ENCODE measurements around the gene C9orf153. TPM values are rescaled to one million over a fixed set of nuclear protein-coding genes. Genes with fewer than 3 reads are reported as not detected.

Gene C9orf153
- polyA plus RNA-seq, 2 of the 4 experiments (the other 2 are of a cell fraction): 0.06 to 0.08 TPM

DNA sequence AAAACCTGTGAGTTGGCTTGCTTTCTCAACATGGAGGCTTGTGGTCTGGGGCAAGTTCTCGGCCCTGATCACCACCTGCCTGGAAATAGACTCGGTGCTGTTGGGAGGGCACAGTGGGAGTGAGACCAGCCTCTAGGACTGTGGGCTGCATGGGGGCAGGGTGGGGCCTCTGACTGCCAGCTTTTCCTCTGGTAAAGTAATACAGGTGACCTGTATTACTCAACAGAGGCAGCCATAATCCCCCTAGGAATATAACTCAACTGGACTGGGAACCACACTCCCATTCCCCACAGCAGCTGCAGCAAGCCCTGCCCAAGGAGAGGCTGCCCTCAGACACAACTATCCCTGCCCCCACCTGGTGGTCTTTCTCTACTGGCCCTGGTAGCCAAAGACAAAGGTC lies 72.8 kb downstream of the C9orf153 start:
- TF ChIP-seq CHD2 (IDR thresholded peaks at IDR 0.05; ENCODE audit: low read length, partially characterized antibody) (no peak), NPAS2 (CRISPR knock-in tag; IDR thresholded peaks at IDR 0.05; ENCODE audit: borderline replicate concordance) (no peak)
- TF ChIP-seq, protein P1, sequence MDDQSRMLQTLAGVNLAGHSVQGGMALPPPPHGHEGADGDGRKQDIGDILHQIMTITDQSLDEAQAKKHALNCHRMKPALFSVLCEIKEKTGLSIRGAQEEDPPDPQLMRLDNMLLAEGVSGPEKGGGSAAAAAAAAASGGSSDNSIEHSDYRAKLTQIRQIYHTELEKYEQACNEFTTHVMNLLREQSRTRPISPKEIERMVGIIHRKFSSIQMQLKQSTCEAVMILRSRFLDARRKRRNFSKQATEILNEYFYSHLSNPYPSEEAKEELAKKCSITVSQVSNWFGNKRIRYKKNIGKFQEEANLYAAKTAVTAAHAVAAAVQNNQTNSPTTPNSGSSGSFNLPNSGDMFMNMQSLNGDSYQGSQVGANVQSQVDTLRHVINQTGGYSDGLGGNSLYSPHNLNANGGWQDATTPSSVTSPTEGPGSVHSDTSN (IDR thresholded peaks at IDR 0.05): no peak
- H3K4me3 ChIP-seq: no peak overlapping the region
- peaks cover 10% of the 10 kb centered on the region; the same call in 2 of the 3 replicates for H3K4me1 ChIP-seq
- H3K4me2 ChIP-seq: no peak overlapping the region
- ChIA-PET CTCF (interaction anchor here (0.6 to 1.2 kb wide), 3 partner anchors 10 to 52 kb away, joined by 3 read pairs; no protein-coding TSS in a partner anchor), POLR2A (no interaction called here)
- FAIRE-seq (no peak), DNase-seq (ENCODE audit: low read depth in 1 of 2, low spot score in 1 of 2) (no peak), ATAC-seq (no peak)
- no peak overlapping the region for H3K27ac ChIP-seq
- peaks cover 2% of the 10 kb centered on the region; the same call in 2 of the 3 replicates for H3K9me3 ChIP-seq
- 75% methylated on average over 2 of the region's 2 CpGs for WGBS (ENCODE audit: missing lambda C conversion rate)

DNA sequence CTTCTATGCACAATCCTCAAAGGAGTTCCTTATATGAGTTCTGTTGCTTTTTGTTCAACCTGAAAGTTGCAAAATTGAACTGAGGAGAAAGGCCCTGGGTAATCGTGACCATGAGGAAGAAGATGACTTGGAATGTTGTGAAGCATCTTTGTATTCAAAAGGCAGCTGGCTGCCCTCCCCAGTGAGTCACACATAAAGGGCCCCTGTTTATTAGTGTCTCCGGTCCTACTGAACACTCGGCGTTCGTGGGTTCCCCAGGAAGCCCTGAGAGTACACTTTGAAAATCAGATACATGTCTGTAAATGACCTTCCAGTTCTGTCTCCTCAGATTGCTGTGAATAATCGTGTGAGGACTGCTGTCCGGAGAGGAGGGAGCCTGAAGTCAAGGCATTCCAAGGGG lies 73.6 kb downstream of the C9orf153 start:
- no peak for ATAC-seq
- no peak for DNase-seq (ENCODE audit: low read depth in 1 of 2, low spot score in 1 of 2)
- Histone ChIP-seq H3K9me3 (no peaks in the 10 kb centered on the region), H3K4me3 (no peak overlapping the region), H3K4me2 (no peak overlapping the region), H3K27ac (no peak overlapping the region), H3K4me1 (peaks cover 14% of the 10 kb centered on the region; the same call in 2 of the 3 replicates)
- whole genome bisulfite sequencing (ENCODE audit: missing lambda C conversion rate): 63% methylated on average over 7 of the region's 7 CpGs
- no peak for FAIRE-seq
- CTCF ChIA-PET: interaction anchor here (0.6 to 3.0 kb wide), 4 partner anchors 16 to 263 kb away, joined by 3 to 16 read pairs (median 4); no protein-coding TSS in a partner anchor
- no peak for TF ChIP-seq FOSB (CRISPR knock-in tag; IDR thresholded peaks at IDR 0.05)
- TF ChIP-seq MYC (IDR thresholded peaks at IDR 0.05; ENCODE audit: borderline replicate concordance, low read length): no peak
- TF ChIP-seq ZFP36 (IDR thresholded peaks at IDR 0.05; ENCODE audit: borderline replicate concordance, partially characterized antibody): no peak
- TF ChIP-seq POLR2A (IDR thresholded peaks at IDR 0.05; ENCODE audit: low read length): no peak
- no peak for TF ChIP-seq FOXS1 (CRISPR knock-in tag; IDR thresholded peaks at IDR 0.05)
- TF ChIP-seq, protein P2, sequence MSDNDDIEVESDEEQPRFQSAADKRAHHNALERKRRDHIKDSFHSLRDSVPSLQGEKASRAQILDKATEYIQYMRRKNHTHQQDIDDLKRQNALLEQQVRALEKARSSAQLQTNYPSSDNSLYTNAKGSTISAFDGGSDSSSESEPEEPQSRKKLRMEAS (IDR thresholded peaks at IDR 0.05): no peak
- TF ChIP-seq HOXA7 (CRISPR knock-in tag; IDR thresholded peaks at IDR 0.05): no peak
- no peak for TF ChIP-seq POLR2AphosphoS2 (conservative IDR thresholded peaks at IDR 0.05; ENCODE audit: low read length)
- TF ChIP-seq ESRRA (IDR thresholded peaks at IDR 0.05; ENCODE audit: borderline replicate concordance, low read length): no peak
- TF ChIP-seq NFE2L2 (conservative IDR thresholded peaks at IDR 0.05; ENCODE audit: low read length): no peak
- no peak for TF ChIP-seq ZNF302 (CRISPR knock-in tag; IDR thresholded peaks at IDR 0.05)
- TF ChIP-seq, protein P3, sequence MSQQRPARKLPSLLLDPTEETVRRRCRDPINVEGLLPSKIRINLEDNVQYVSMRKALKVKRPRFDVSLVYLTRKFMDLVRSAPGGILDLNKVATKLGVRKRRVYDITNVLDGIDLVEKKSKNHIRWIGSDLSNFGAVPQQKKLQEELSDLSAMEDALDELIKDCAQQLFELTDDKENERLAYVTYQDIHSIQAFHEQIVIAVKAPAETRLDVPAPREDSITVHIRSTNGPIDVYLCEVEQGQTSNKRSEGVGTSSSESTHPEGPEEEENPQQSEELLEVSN (IDR thresholded peaks at IDR 0.05; ENCODE audit: borderline replicate concordance, low read depth): no peak
- TF ChIP-seq RFX5 (IDR thresholded peaks at IDR 0.05): no peak
- TF ChIP-seq BHLHE40 (IDR thresholded peaks at IDR 0.05; ENCODE audit: low read depth, low read length): no peak
- TF ChIP-seq, protein P4, sequence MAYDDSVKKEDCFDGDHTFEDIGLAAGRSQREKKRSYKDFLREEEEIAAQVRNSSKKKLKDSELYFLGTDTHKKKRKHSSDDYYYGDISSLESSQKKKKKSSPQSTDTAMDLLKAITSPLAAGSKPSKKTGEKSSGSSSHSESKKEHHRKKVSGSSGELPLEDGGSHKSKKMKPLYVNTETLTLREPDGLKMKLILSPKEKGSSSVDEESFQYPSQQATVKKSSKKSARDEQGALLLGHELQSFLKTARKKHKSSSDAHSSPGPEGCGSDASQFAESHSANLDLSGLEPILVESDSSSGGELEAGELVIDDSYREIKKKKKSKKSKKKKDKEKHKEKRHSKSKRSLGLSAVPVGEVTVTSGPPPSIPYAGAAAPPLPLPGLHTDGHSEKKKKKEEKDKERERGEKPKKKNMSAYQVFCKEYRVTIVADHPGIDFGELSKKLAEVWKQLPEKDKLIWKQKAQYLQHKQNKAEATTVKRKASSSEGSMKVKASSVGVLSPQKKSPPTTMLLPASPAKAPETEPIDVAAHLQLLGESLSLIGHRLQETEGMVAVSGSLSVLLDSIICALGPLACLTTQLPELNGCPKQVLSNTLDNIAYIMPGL (CRISPR knock-in tag; IDR thresholded peaks at IDR 0.05; ENCODE audit: borderline replicate concordance): no peak
- TF ChIP-seq HOXB13 (CRISPR knock-in tag; IDR thresholded peaks at IDR 0.05; ENCODE audit: low read depth): no peak
- no peak for TF ChIP-seq MAZ (IDR thresholded peaks at IDR 0.05; ENCODE audit: borderline replicate concordance, low read depth, low read length)
- no peak for TF ChIP-seq SMC3 (IDR thresholded peaks at IDR 0.05)
- POLR2A ChIA-PET: no interaction called here

DNA sequence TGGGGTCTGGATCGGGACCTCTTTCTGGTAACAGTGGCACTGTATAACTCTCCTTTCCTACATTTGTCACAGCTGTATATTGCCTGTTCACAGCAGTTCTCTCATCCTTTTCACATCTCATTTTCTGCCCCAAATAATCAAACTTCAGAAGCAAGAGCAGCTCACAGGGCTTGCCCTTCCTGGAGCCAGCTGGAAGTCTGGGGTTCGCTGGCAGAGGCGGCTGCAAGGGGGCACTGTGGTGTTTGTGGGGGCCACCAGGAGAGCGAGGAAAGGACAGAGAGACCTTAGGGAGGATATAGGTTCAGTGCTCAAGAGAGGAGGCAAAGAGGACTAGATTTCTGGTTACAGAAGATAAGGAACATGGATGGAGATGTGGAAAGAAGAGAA lies 75.3 kb downstream of the C9orf153 start:
- no peak for TF ChIP-seq JUNB (IDR thresholded peaks at IDR 0.05)
- TF ChIP-seq MAZ (IDR thresholded peaks at IDR 0.05; ENCODE audit: borderline replicate concordance, low read depth, low read length): no peak
- no peak for TF ChIP-seq MYC (IDR thresholded peaks at IDR 0.05; ENCODE audit: borderline replicate concordance, low read length)
- no peak for TF ChIP-seq PHF8 (IDR thresholded peaks at IDR 0.05; ENCODE audit: borderline replicate concordance, low read depth)
- no peak for TF ChIP-seq EHF (CRISPR knock-in tag; IDR thresholded peaks at IDR 0.05)
- TF ChIP-seq CEBPB (IDR thresholded peaks at IDR 0.05): no peak
- no peak for TF ChIP-seq ZSCAN20 (CRISPR knock-in tag; IDR thresholded peaks at IDR 0.05)
- TF ChIP-seq EHMT2 (IDR thresholded peaks at IDR 0.05; ENCODE audit: low read depth): no peak
- no peak for TF ChIP-seq MAFK (IDR thresholded peaks at IDR 0.05; ENCODE audit: partially characterized antibody)
- no peak for TF ChIP-seq HOXB13 (CRISPR knock-in tag; IDR thresholded peaks at IDR 0.05; ENCODE audit: low read depth)
- no peak for TF ChIP-seq TP53 (CRISPR knock-in tag; IDR thresholded peaks at IDR 0.05)
- no peak for TF ChIP-seq ESRRA (IDR thresholded peaks at IDR 0.05; ENCODE audit: borderline replicate concordance, low read length)
- TF ChIP-seq SREBF2 (IDR thresholded peaks at IDR 0.05): no peak
- TF ChIP-seq HDAC2 (IDR thresholded peaks at IDR 0.05): no peak
- no peak for TF ChIP-seq RAD21 (conservative IDR thresholded peaks at IDR 0.05 in 1 of 2, IDR thresholded peaks at IDR 0.05 in 1 of 2)
- no peak for DNase-seq (ENCODE audit: low read depth in 1 of 2, low spot score in 1 of 2)
- H3K4me2 ChIP-seq: no peak overlapping the region

More for the DNA sequence above, 75.3 kb downstream of the C9orf153 start:
- ChIA-PET CTCF (interaction anchor here (1.2 to 3.0 kb wide), 3 partner anchors 7 to 40 kb away, joined by 3 to 16 read pairs (median 4); no protein-coding TSS in a partner anchor), POLR2A (no interaction called here)
- H3K9me3 ChIP-seq: no peaks in the 10 kb centered on the region
- WGBS (ENCODE audit: missing lambda C conversion rate): 54% methylated on average over 4 of the region's 4 CpGs
- peaks cover 14% of the 10 kb centered on the region; the same call in 2 of the 3 replicates for H3K4me1 ChIP-seq
- FAIRE-seq (no peak), ATAC-seq (no peak)
- no peak overlapping the region for H3K4me3 ChIP-seq
- H3K27ac ChIP-seq: no peak overlapping the region
